Left renal pelvis (tissue), 4 donors: Measurements from ENCODE around the gene GRAP2. TPM values are rescaled to one million over a fixed set of nuclear protein-coding genes. Genes with fewer than 3 reads are reported as not detected.
"Not testable (repeated sequence)": the region's sequence is repeated elsewhere in the genome, so short reads cannot be mapped to it uniquely, and the experiment has no call there.

ENCODE experiments used
- DNase-seq, 4 donors: peaks; one replicate each; pipeline ENCODE4 v3.0.0-alpha.2; 2013; ENCODE audit warnings: low read depth in 4 of 4, low spot score in 3 of 4
- polyA plus RNA-seq, 4 donors: library from polyadenylated mRNA; unstranded; fragments of 120-200 nt; gene quantifications; one replicate each; pipeline ENCODE4 v1.2.1, GENCODE V29; 2013; ENCODE audit not compliant: insufficient read length in 4 of 4

The GRAP2 gene
- polyA plus RNA-seq, 4 donors = 0.43 to 1.1 (median 0.62) TPM

- DNase-seq = no peak
Observed at GRCh38 chr22:39942439-39943230, 41.8 kb downstream of the GRAP2 start.

- no peak for DNase-seq
Observed at GRCh38 chr22:39943337-39943736, 42.5 kb downstream of the GRAP2 start.

- no peak for DNase-seq
Observed at GRCh38 chr22:39943953-39944872, 43.3 kb downstream of the GRAP2 start.

GRCh38 chr22:39946126-39946502, 45.2 kb downstream of the GRAP2 start:
- no peak for DNase-seq

GRCh38 chr22:39946503-39947219, 45.8 kb downstream of the GRAP2 start:
- DNase-seq = no peak

GRCh38 chr22:39947220-39948216, 46.6 kb downstream of the GRAP2 start:
- no peak for DNase-seq

GRCh38 chr22:39949964-39950737, 49.3 kb downstream of the GRAP2 start:
- no peak for DNase-seq

GRCh38 chr22:39951603-39952293, 50.9 kb downstream of the GRAP2 start:
- not testable (repeated sequence) for DNase-seq

GRCh38 chr22:39952347-39952746, 51.5 kb downstream of the GRAP2 start:
- DNase-seq = no peak

- DNase-seq = no peak
Observed at GRCh38 chr22:39953101-39953500, 52.2 kb downstream of the GRAP2 start.

- no peak for DNase-seq
Observed at GRCh38 chr22:39954584-39955055, 53.7 kb downstream of the GRAP2 start.

- DNase-seq = no peak
Observed at GRCh38 chr22:39955675-39956074, 54.8 kb downstream of the GRAP2 start.

- no peak for DNase-seq
Observed at GRCh38 chr22:39956932-39957664, 56.2 kb downstream of the GRAP2 start.

- DNase-seq = no peak
Observed at GRCh38 chr22:39958009-39958711, 57.3 kb downstream of the GRAP2 start.

- DNase-seq = no peak
Observed at GRCh38 chr22:39958949-39959639, 58.2 kb downstream of the GRAP2 start.
